Measurements from ENCODE around the gene TMTC1.
"Not testable (repeated sequence)": the region's sequence is repeated elsewhere in the genome, so short reads cannot be mapped to it uniquely, and the experiment has no call there.

Gene TMTC1

DNA sequence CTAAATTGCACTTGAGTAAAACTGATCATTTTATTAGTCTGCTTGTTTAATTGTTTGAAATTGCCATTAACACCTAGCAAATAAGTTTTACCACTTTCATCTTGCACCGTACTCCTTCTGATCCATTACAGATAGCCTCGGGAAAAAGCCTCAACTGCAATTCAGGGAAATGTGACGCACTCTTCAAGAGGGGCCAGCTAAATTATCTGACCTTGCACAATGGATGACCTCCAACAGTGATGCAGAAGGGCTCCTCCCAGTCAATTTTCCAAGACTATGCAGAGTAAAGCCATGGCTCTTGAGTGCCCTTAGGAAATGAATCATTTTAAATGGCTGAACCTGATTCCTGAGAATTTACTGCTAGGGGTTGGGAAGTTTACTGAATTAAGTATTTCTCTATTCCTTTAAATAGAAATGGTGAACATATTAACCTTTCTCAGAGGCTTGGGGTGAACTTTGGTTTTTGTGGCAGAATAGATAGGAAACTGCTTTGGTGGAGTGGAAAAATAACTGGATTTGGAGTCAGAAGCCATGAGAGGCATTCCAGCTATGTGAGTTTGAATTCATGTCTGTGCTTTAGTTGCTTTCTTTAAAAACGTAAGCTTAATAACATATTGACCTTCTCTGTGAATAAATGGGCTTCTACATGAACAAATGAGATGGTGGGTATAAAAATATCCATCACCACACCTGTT, 221.5 kb downstream of the TMTC1 start:
- DNase-seq: no peak

GRCh38 chr12:29561664-29562071, 222.1 kb downstream of the TMTC1 start:
- DNase-seq: no peak

DNA sequence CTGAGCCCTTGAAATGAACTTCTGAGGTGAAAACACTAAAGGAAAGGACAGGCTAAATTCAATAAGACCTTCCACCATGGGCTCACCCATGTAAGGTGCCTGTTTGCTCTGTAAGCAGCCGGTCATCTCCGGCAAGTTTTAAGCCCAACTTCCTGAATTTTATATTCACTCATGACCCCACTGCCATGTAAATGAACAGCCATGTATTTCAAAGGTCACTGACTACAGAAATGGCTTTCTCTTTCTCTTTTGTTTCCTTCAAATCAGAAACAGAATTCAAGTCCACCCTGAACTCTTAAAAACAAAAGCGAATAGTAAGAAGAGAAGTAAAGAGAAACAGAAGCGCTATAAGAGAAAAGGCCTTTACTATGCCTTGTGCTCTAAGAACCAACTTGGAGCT, 224.5 kb downstream of the TMTC1 start:
- DNase-seq: no peak

DNA sequence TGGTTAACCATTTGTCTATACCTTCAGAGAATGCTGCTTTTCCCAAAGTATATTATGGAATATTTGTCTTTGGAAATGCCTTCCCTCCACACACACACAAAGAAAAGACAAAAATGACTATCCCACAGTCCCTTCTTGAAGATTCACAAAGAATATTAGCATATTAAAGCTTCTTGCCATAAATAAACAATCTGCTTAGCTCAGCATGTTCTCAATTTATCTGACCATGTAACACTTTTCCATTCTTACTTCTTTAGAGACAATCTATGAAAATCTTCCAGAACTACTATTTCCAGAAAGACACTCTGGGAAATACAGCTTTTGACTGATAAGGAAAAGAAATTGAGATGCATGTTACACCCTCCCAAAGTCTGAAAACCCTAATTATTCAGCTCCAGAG, 227.4 kb downstream of the TMTC1 start:
- DNase-seq: no peak

DNA sequence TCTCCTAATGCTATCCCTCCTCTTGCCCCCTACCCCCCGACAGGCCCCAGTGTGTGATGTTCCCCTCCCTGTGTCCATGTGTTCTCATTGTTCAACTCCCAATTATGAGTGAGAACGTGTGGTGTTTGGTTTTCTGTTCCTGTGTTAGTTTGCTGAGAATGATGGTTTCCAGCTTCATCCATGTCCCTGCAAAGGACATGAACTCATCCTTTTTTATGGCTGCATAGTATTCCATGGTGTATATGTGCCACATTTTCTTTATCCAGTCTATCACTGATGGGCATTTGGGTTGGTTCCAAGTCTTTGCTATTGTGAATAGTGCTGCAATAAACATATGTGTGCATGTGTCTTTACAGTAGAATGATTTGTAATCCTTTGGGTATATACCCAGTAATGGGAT, 228.3 kb downstream of the TMTC1 start:
- DNase-seq: not testable (repeated sequence)

GRCh38 chr12:29552994-29553748, 230.6 kb downstream of the TMTC1 start:
- DNase-seq: no peak

GRCh38 chr12:29552324-29552927, 231.3 kb downstream of the TMTC1 start:
- peak; percentile 37 for DNase-seq

GRCh38 chr12:29551812-29552211, 231.9 kb downstream of the TMTC1 start:
- DNase-seq: no peak

GRCh38 chr12:29547864-29548263, 235.9 kb downstream of the TMTC1 start:
- DNase-seq: no peak

GRCh38 chr12:29547151-29547632, 236.6 kb downstream of the TMTC1 start:
- no peak for DNase-seq

- no peak for DNase-seq
These were observed 237.7 kb downstream of the TMTC1 start for GRCh38 chr12:29546000-29546399.

GRCh38 chr12:29545102-29545467, 238.7 kb downstream of the TMTC1 start:
- no peak for DNase-seq

DNA sequence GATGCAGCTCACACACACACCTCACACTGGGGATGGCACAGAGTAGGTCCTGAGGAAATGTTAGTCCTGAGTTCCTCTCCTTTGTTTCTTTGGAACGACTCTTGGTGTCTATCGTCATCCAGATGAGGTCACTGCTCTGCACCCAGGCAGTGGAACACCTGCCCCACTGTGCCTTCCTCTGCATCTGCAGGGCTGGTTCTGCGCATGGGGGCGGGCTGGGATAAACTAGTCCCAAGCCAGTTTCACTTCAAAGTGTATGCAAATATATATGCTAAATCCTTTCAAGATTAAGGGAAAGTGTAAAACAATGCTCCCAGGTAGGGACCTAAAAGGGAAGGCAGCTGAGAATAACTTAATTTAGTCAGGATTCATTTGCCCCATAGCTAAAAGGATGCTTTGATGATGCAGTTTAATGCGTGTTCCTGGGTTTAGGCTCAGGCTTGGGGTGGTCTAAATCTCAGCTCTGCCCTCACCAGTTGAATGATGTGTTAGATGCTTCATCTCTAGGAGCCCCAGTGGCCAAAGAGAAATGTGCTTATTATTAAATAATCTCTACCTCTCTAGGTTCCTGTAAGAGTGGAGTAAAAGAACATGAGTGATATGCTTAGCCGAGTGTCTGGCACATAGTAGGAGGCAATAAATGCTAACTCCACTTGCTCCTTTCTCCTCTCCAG, 239.2 kb downstream of the TMTC1 start:
- DNase-seq: no peak

DNA sequence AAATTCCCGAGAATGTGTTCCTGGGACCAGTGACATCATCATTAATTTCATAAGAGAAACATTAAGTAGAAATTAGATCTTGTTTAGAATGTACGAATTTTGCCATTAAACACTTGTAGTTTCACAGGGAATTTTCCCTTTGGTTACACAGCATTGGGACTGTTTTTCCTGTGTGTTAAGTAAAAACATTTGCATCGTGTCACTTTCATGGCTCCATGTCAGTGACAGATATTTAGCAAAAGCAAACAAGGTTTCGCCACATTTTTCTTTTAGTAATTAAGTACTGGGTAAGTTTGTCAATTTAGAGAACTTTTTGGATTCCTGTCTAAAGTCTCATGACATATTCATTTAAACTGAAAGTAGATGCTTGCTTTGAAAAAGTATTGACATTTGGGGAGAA, 240.7 kb downstream of the TMTC1 start:
- no peak for DNase-seq

- no peak for DNase-seq
These were observed 246.4 kb downstream of the TMTC1 start for GRCh38 chr12:29537298-29537697.

DNA sequence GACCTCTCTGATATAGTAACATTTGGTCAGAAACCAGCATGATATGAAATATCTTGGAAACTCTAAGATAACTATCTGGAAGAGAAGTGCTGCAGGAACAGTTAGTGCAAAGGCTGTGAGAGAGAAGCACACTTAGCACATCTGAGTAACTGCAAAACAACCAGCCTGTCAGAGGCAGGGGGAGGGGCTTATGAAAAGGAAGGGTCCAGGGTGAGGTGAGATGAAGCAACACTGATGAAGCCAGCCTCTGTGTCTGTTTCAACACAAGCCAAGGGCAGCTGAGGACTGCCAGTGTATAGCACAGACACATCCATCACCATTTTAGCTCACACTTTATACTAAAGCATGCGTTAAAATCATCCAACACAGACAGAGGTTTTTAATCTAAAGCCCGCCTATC, 248.8 kb downstream of the TMTC1 start:
- no peak for DNase-seq

GRCh38 chr12:29533815-29534489, 249.8 kb downstream of the TMTC1 start:
- no peak for DNase-seq

DNA sequence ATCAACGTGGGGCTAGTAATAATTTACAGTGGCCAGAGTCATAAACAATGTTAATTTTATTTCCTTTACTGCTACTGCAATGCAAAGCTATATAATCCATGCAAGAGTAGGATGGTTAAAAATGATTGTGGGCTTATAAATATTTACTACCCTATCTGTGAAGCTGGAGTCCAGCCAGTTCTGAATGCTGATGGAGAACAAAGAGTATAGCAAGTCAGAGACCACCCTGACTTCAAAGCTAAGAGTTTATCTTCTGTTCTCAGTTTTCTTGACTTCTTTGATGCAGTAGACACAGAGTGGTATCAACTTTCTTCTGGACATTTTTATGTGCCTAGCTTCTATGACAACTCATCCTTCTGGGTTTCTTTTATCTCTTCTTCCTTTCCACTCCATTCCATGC, 252.3 kb downstream of the TMTC1 start:
- DNase-seq: no peak

GRCh38 chr12:29530436-29530835, 253.3 kb downstream of the TMTC1 start:
- no peak for DNase-seq

DNA sequence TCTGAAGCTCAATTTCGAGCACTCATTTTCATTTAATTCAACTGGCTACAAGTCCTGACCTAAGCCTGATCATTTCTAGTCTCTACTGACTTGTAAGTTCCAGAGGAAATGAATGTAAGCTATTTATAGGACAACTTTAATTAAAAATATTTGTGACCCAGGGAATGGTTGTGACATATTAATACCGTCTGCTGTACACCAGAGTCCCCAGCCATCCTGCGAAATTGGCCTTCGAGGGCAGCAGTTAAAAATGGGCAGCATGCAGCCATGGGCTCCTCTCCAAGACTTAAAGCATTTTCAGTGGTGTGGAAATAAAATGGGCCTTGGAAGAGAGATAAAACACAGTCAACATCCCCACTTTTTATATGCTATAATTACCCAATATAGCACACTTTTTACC, 255.6 kb downstream of the TMTC1 start:
- no peak for DNase-seq

GRCh38 chr12:29521951-29522350, 261.8 kb downstream of the TMTC1 start:
- DNase-seq: no peak

DNA sequence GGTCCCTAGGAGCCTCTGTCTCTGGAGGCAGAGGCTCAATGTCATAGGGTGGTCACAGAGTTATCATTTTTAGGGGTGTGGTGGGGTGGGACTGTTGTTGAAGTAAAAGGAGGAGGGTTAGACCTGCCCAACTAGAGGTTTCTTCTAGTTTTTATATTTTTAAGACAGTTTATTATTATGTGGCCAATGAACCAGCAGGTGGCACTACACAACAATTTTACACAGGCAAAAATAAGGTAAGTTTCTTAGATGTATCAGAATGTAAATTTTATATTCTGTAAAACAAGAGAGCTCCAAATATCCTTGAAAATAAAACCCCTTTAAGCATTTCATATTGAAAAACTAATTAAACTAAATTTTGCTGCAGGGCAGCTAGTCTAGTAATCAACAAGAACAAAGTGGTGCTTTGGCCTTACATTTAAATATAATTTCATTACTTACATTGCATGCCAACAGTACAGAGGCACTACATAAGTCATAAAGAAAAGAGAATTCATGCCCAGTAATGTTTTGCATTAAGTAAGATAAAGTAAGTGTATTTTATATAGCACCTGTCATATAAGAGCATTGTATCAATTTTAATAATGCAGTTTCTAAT, 264.1 kb downstream of the TMTC1 start:
- no peak for DNase-seq

DNA sequence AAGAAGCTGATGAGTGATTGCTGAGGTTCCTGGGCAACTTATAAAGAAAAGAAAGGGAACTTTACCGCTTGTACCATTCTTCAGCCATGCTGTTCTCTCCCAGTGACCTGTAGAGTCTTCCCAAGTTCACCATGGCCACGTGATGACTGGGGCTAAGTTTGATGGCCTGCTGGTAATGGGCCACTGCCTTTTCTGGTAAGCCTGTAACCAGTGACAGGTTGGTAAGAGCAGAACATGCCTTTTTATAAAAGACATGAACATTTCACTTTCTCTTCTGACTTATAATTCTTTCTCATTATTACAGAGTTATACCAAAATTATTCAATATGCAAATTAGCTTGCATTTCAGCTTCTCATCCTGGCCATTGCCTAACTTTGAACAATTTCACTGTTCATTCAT, 265.3 kb downstream of the TMTC1 start:
- DNase-seq: no peak

Data from stimulated activated naive CD4-positive, alpha-beta T cell treated with Interleukin-2 at 50 U/mL for 16 hours (primary cell).